GM12892 (cell line): ENCODE measurements around the gene DCLRE1B.

Experiments
- POLR2A ChIP-seq: IDR thresholded peaks from 2 replicates; pipeline ENCODE4 v1.6.1; 2011; ENCODE audit warnings: low read depth, low read length, control low read depth
- TAF1 ChIP-seq: IDR thresholded peaks from 2 replicates; pipeline ENCODE4 v1.6.1; 2011; ENCODE audit warnings: low read depth, mild to moderate bottlenecking, control low read depth, low read length, borderline replicate concordance

DNA sequence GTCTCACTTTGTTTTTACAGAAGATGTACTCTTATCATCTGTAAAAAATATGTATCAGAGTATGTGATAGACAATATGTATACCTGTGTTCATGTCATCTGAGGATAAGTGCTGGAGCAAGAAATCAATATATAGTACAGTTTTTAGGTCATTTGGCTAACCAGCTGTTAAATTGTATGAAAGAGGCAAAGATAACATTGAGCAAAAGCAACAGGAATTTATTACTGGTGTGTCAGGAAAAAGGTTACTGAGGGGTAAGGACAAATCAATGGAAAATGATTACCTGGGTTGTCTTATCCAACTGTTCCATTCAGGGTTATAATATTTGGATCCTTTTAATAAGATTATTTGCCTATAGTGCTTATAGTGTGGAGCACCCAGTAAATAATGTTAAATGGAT lies 28.9 kb downstream of the DCLRE1B start:
- no peak for TF ChIP-seq POLR2A
- TF ChIP-seq TAF1, result no peak
